ENCODE results near the gene PET117.
"Not testable (repeated sequence)": the region's sequence is repeated elsewhere in the genome, so short reads cannot be mapped to it uniquely, and the experiment has no call there.

Gene PET117, protein sequence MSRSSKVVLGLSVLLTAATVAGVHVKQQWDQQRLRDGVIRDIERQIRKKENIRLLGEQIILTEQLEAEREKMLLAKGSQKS

DNA sequence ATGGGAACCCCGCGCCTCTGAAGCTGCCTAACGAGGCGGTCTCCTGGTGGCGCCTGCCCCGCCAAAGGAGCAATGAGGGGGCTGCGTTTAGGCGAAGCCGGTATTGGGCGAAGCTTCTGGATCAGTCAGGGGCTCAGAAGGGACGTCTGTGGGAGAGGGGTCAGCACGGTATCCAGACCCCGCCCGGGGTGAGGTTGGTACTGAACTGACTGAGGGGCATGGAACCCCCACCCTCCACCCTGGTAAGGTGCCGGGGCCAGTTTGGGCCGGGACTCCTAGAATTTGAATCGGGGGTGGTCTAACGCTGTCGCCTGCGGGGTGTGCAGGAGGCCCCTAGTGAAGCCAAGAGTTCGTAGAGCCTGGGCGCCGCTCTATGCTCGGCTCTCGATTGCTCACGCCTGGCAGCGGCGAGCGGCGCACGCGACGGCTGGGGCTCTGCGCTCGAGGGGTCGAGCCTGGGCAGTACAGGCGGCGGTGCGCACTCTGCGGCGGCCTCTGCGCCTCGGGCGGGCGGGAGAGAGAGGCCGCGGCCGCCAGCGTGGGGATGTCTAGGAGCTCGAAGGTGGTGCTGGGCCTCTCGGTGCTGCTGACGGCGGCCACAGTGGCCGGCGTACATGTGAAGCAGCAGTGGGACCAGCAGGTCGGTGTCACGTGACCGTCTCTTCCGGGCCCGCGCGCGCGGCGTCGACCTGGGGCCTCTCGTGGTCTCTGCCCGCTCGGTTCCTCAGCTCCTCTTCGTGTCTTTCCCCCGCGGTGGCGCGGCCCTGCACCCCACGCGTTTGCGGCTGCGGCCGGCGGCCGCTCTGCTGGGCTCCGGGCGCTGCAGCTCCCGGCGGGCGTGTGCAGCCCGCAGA, at the start of gene PET117, which contains the start of gene KAT14:
PET117 (plus strand) TSS at position 452 of the 854 bp plus-strand sequence; CDS start at position 545, 93 bp downstream.
KAT14 (plus strand) TSS at position 452 of the 854 bp plus-strand sequence. CDS start 4,798 bp downstream, outside the sequence.
- peak; percentile 83 for DNase-seq (ENCODE audit: extremely low read depth, low read depth)
- TF ChIP-seq, protein P1, sequence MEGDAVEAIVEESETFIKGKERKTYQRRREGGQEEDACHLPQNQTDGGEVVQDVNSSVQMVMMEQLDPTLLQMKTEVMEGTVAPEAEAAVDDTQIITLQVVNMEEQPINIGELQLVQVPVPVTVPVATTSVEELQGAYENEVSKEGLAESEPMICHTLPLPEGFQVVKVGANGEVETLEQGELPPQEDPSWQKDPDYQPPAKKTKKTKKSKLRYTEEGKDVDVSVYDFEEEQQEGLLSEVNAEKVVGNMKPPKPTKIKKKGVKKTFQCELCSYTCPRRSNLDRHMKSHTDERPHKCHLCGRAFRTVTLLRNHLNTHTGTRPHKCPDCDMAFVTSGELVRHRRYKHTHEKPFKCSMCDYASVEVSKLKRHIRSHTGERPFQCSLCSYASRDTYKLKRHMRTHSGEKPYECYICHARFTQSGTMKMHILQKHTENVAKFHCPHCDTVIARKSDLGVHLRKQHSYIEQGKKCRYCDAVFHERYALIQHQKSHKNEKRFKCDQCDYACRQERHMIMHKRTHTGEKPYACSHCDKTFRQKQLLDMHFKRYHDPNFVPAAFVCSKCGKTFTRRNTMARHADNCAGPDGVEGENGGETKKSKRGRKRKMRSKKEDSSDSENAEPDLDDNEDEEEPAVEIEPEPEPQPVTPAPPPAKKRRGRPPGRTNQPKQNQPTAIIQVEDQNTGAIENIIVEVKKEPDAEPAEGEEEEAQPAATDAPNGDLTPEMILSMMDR (IDR thresholded peaks at IDR 0.05; ENCODE audit: low read depth, low read length), result no peak; the same call in 1 of the 2 replicates

DNA sequence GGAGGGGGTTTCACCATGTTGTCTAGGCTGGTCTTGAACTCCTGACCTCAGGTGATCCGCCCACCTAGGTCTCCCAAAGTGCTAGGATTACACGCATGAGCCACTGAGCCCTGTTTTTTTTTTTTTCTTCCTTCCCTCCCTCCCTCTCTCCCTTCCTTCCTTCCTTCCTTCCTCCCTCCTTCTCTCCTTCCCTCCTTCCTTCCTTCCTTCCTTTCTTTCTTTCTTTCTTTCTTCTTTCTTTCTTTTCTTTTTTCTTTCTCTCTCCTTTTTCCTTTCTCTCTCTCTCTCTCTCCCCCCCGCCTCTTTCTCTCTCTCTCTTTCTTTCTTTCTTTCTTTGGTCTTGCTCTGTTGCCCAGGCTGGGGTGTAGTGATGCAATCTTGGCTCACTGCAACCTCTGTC, 49.4 kb upstream of the PET117 start:
- not testable (repeated sequence) for DNase-seq (ENCODE audit: extremely low read depth, low read depth)

DNA sequence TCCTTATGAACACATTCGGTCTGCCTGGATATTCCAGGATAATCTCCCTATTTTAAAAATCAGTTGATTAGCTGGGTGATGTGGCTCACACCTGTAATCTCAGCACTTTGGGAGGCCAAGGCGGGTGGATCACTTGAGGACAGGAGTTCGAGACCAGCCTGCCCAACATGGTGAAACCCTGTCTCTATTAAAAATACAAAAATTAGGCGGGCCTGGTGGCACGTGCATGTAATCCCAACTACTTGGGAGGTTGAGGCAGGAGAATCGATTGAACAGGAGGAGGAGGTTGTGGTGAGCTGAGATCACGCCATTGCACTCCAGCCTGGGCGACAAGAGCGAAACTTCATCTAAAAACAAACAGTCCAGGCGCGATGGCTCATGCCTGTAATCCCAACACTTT, 48.8 kb upstream of the PET117 start:
- DNase-seq (ENCODE audit: extremely low read depth, low read depth), result not testable (repeated sequence)

DNA sequence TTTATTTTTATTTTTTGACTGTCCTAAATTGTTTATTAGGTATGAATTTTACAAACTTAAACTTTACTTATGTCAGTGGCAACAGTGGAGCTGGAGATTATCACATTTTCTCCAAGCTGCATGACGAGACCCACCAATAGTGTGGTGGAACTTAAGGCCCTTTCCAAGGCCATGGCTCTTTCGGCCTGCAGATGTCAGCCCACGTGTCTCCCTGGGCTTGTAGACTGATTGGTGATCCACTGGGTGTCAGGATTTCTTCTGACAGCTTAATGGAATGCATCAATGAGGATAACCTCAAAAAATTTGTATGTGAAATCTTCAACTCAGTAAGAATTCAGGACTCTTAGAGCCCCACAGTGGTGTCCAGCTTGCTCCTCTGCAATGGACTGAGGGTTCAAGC, 47.6 kb upstream of the PET117 start:
- no peak for DNase-seq (ENCODE audit: extremely low read depth, low read depth)

DNA sequence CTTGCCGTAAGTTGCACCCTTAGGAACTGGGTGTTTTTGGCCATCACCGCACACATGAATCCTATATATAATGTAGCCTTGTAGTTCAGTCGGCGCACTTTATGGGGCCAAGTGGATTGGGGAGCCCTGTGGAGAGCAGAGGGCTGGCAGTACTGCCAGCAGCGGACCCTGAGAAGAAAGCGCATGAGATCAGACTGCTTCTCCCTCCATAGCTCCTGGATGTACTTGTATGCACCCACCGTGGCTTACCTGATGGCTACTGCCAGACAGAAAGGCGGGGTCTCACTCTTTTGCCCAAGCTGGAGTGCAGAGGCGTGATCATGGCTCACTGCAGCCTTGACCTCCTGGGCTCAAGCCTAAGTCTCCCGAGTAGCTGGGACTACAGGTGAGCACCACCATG, 47.2 kb upstream of the PET117 start:
- TF ChIP-seq, protein P1 (IDR thresholded peaks at IDR 0.05; ENCODE audit: low read depth, low read length), result no peak
- DNase-seq (ENCODE audit: extremely low read depth, low read depth), result no peak

More for the DNA sequence above, 47.6 kb upstream of the PET117 start:
- TF ChIP-seq, protein P1 (IDR thresholded peaks at IDR 0.05; ENCODE audit: low read depth, low read length), result no peak

DNA sequence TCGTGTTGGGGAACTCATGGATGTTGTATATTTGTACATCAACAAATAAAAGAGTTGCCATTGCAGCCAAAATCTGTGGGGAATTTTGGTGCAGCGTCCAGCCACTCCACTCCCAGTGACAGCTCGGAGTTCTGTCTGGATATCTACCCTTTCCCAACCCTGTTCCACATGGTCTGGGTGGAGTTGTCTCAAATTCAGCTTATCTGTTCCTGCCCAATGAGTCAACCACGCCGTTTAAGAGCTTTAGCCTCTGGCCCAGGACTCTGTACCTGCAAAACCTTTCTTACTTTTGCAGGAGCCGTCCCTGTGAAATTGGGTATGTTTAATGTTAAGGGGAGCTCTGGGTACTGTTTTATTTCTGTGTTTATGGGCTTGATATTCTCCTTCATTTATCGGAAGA, 46.0 kb upstream of the PET117 start:
- TF ChIP-seq, protein P1 (IDR thresholded peaks at IDR 0.05; ENCODE audit: low read depth, low read length), result no peak
- DNase-seq (ENCODE audit: extremely low read depth, low read depth), result no peak

DNA sequence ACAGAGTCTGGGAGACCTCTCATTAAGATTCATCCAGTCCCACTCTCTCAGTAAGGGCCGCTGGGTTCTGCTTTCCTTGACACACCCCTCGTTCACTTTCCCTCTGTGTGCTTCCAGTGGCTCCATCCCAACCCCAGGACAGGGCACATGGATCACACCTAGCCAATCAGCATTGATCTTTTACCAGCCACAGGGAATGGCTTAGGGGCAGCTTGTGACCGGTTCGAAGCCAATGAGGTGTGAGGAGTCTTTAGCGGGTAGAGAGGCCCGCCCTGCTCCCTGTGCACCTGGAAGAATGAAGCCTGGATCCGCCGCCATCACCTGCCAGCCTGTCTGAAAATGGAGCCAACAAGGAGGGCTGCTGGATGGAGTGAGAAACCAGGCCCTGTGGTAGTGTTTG, 44.8 kb upstream of the PET117 start:
- TF ChIP-seq, protein P1 (IDR thresholded peaks at IDR 0.05; ENCODE audit: low read depth, low read length), result no peak
- DNase-seq (ENCODE audit: extremely low read depth, low read depth), result no peak

DNA sequence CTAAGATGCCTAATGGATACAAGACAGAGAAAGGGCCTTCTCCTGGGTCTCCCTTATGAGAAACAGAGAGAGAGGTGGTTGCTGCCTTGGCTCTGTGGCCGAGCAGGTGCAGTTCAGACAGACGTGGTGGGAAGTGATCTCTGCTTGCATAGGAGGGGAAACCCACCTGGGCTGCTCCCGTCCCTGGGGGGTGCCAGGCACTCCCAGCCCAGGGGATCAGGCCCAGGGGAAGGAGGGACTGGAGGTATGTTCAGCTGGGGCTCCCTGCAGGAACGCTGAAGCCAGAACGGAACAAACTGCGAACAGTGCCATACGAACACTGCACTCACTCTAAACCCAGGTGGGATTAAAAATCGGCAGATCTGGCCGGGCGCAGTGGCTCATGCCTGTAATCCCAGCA, 44.3 kb upstream of the PET117 start:
- DNase-seq (ENCODE audit: extremely low read depth, low read depth), result no peak
- TF ChIP-seq, protein P1 (IDR thresholded peaks at IDR 0.05; ENCODE audit: low read depth, low read length), result no peak
